SW480 (cell line): ENCODE measurements around the gene PELO.

Experiments
- DNase-seq: peaks from one replicate; pipeline ENCODE4 v3.0.0-alpha.2; 2016; ENCODE audit warnings: low spot score

The PELO gene

DNA sequence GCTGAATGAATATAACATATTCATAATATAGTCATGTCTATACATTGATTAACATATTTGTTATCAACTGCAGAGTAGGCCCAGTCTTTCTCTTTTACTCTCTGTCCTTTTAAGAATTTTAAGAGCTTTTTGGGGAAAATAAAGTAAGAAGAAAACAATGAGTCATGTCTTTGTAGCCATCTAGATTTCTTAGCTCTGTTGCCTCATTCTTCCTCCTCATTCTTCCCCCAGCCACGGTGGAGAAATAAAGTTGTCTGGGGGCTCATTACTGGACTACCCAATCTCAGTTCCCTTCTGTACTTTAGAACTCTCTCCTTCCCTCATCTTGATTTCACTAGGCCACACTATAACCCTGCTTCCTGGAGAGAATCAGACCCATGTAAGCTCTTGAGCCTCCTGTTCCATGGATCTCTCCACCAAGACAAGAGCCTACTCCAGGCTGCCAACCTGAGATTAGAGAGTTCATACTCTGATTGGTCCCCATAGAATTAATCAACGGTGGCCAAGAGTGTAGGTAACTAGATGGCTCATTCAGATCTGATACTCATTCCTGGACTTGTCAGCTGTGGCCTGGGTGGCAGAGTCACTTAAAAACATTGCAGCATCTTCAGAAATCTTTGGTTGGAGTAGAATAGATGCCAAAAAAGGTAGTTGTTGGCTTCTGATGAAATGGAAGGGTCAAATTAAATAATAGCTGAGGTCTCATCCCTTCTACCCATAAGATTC is 44.2 kb downstream of the PELO start:
- no peak for DNase-seq

DNA sequence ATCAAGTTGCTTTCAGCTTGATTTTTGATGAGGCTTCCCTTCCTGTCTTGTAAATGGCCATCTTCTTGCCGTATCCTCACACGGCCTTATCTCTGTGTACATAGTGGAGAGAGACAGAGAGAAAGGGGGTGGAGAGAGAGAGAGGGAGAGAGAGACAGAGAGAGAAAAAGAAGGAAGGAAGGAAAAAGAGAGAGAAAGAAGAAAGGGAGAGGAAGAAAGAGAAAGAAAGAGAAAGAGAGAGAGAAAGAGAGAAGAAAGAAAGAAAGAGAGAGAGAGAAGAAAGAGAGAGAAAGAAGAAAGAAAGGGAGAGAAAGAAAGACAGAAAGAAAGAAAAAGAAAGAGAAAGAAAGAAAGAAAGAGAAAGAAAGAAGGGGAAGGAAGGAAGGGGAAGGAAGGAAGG is 46.6 kb downstream of the PELO start:
- DNase-seq: no peak

DNA sequence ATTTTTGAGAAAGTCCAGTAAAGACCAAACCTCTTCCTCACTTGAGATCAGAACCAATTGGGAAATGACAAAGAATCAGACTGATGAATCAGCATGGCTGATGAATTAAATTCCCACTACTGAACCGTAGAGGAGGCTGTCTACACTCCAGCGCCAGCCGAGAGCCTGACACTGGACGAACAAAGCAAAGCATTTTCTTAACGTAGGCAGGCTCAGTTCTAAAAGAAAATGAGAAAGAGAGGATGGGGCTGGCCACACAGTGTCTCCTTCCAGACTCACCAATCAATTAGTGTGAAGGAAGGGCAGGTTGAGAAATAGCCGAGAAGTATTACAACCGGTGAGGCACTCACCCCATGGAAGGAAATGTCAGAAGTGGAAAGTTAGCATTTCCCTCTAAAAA is 49.4 kb downstream of the PELO start:
- no peak for DNase-seq
